CD4-positive, alpha-beta memory T cell (primary cell): Measurements from ENCODE around the gene RNF14. TPM values are rescaled to one million over a fixed set of nuclear protein-coding genes. Genes with fewer than 3 reads are reported as not detected.
A peak's percentile ranks its signal among the peaks of the same experiment; 100 is the strongest.

Experiments
- CTCF ChIA-PET: fragments of 350-600 bp; sonication (Branson Sonifier 250); formaldehyde crosslinking; loops from one replicate; lab custom pipeline; 2021; ENCODE audit warnings: inconsistent platforms; ENCODE audit not compliant: partially characterized antibody; lab: Charles Lee
- POLR2A ChIA-PET: fragments of 350-600 bp; sonication (Branson Sonifier 250); formaldehyde crosslinking; loops from one replicate; lab custom pipeline; 2021; ENCODE audit not compliant: partially characterized antibody; lab: Charles Lee
- DNase-seq, 5 donors: peaks; one replicate each; pipeline versions ENCODE4 v3.0.0 to v3.0.0-alpha.2; 2020 to 2022; ENCODE audit warnings: mixed read lengths in 1 of 5
- H3K27ac ChIP-seq: one replicate; pipeline ENCODE4 v1.7.0; 2013; ENCODE audit warnings: low read depth, low read length
- H3K27me3 ChIP-seq: 2 replicates; pipeline ENCODE4 v1.7.0; 2013; ENCODE audit warnings: mild to moderate bottlenecking, low read length, moderate library complexity; ENCODE audit not compliant: insufficient read depth
- H3K36me3 ChIP-seq: 2 replicates; pipeline ENCODE4 v1.7.0; 2013; ENCODE audit warnings: mild to moderate bottlenecking, low read length, moderate library complexity; ENCODE audit not compliant: insufficient read depth
- H3K4me1 ChIP-seq: 2 replicates; pipeline ENCODE4 v1.7.0; 2013; ENCODE audit warnings: mild to moderate bottlenecking, low read length, moderate library complexity; ENCODE audit not compliant: insufficient read depth
- H3K4me3 ChIP-seq, 2 donors: one replicate each; pipeline ENCODE4 v1.7.0; 2013; ENCODE audit warnings: low read length in 2 of 2, mild to moderate bottlenecking in 1 of 2
- H3K9me3 ChIP-seq, 2 donors: one replicate each; pipeline ENCODE4 v1.7.0; 2013; ENCODE audit warnings: low read length in 2 of 2, control low read depth in 1 of 2; ENCODE audit not compliant: control insufficient read depth in 1 of 2
- H3K27ac Mint-ChIP-seq, 7 donors: one replicate each; pipeline ENCODE4 v1.8.0; 2020 to 2021; ENCODE audit warnings: mixed read lengths in 7 of 7, mild to moderate bottlenecking in 6 of 7, inconsistent platforms in 3 of 7, moderate library complexity in 3 of 7
- H3K27me3 Mint-ChIP-seq, 2 donors: one replicate each; pipeline ENCODE4 v1.8.0; 2020 to 2021; ENCODE audit warnings: mixed read lengths in 2 of 2
- H3K36me3 Mint-ChIP-seq, 2 donors: one replicate each; pipeline ENCODE4 v1.8.0; 2020 to 2021; ENCODE audit warnings: mixed read lengths in 2 of 2, inconsistent platforms in 1 of 2, mild to moderate bottlenecking in 1 of 2
- H3K4me1 Mint-ChIP-seq, 4 donors: one replicate each; pipeline ENCODE4 v1.8.0; 2020 to 2021; ENCODE audit warnings: mixed read lengths in 4 of 4, mild to moderate bottlenecking in 1 of 4
- H3K4me3 Mint-ChIP-seq, 8 donors: one replicate each; pipeline ENCODE4 v1.8.0; 2020 to 2021; ENCODE audit warnings: mixed read lengths in 8 of 8, mild to moderate bottlenecking in 7 of 8, moderate library complexity in 6 of 8, inconsistent platforms in 3 of 8
- H3K9me3 Mint-ChIP-seq, 8 donors: one replicate each; pipeline ENCODE4 v1.8.0; 2020 to 2021; ENCODE audit warnings: mixed read lengths in 8 of 8, mild to moderate bottlenecking in 5 of 8, inconsistent platforms in 3 of 8, moderate library complexity in 1 of 8
- intact Hi-C: fragments of 100-400 bp; cut with micrococcal nuclease; formaldehyde crosslinking; loops from one replicate; pipeline ENCODE4 v1.15.1; 2023
- polyA plus RNA-seq, 2 donors: library from polyadenylated mRNA; unstranded; fragments of 300-500 nt; fragmentation: Illumina TruSeq; gene quantifications; one replicate each; pipeline ENCODE4 v1.2.3, GENCODE V29; 2021
- total RNA-seq, 2 experiments: library from RNA; stranded (reverse); gene quantifications; one replicate each; pipeline ENCODE4 v1.2.3, GENCODE V29; 2021

The RNF14 gene
- total and polyA plus RNA-seq, 4 experiments from 2014 or later = 35.4 to 52.0 (median 45.2) TPM

- Histone ChIP-seq H3K27ac (peak within 1 kb of the TSS; percentile 70), H3K4me3 (peak within 1 kb of the TSS; percentile 79 to 84), H3K4me1 (peaks cover 64% of the 10 kb centered on the region), H3K27me3 (no peaks in the 10 kb centered on the region), H3K9me3 (no peaks in the 10 kb centered on the region), H3K36me3 (no peaks in the 10 kb centered on the region)
- POLR2A ChIA-PET = interaction anchor here (0.8 to 6.2 kb wide), 14 partner anchors 8 to 362 kb away, joined by 3 to 90 read pairs (median 6); partner anchors contain the start of genes FCHSD1, NDFIP1 and RNF14
- intact Hi-C loops = loop anchor here (5.0 kb wide), 1 partner anchor 684 kb away; no protein-coding TSS in a partner anchor
- Mint-ChIP-seq H3K4me1 (peaks cover 44 to 71% (median 56%) of the 10 kb centered on the region in 4 donors), H3K36me3 (peaks cover 0 to 4% of the 10 kb centered on the region in 2 donors), H3K9me3 (peaks cover 0 to 1% (median 0%) of the 10 kb centered on the region in 8 donors), H3K27ac (peak within 1 kb of the TSS; percentile 91 to 96 (median 95)), H3K27me3 (no peaks in the 10 kb centered on the region), H3K4me3 (peak within 1 kb of the TSS; percentile 86 to 94 (median 88))
- CTCF ChIA-PET = interaction anchor here (0.8 to 11.6 kb wide), 20 partner anchors 9 to 320 kb away, joined by 3 to 203 read pairs (median 6); partner anchors contain the start of genes NDFIP1 and RNF14
- DNase-seq = peak; percentile 56 to 72 (median 62)
Measured at GRCh38 chr5:142012792-142013388, 44.0 kb downstream of the RNF14 start, which contains the start of gene GNPDA1. GNPDA1 (minus strand) TSS chr5:142013027; CDS start chr5:142012035, 992 bp downstream.

GRCh38 chr5:142013734-142014521, 45.0 kb downstream of the RNF14 start:
- peaks cover 0 to 1% (median 0%) of the 10 kb centered on the region in 8 donors for H3K9me3 Mint-ChIP-seq
- H3K27me3 Mint-ChIP-seq = no peaks in the 10 kb centered on the region
- ChIA-PET CTCF (interaction anchor here (0.8 to 11.6 kb wide), 18 partner anchors 9 to 349 kb away, joined by 3 to 203 read pairs (median 8); partner anchors contain the start of genes NDFIP1 and RNF14), POLR2A (interaction anchor here (0.9 to 6.2 kb wide), 16 partner anchors 7 to 363 kb away, joined by 3 to 90 read pairs (median 6); partner anchors contain the start of genes FCHSD1, NDFIP1 and RNF14)
- Histone ChIP-seq H3K27ac (peak overlapping the region; percentile 70), H3K36me3 (no peaks in the 10 kb centered on the region), H3K4me1 (peaks cover 70% of the 10 kb centered on the region), H3K9me3 (no peaks in the 10 kb centered on the region), H3K4me3 (no peak overlapping the region), H3K27me3 (no peaks in the 10 kb centered on the region)
- H3K4me3 Mint-ChIP-seq = peak overlapping the region; percentile 68 to 94 (median 86)
- intact Hi-C loops = loop anchor here (2.0 to 5.0 kb wide), 3 partner anchors 45 to 683 kb away; partner anchors contain the start of gene RNF14
- H3K27ac Mint-ChIP-seq = peak overlapping the region; percentile 89 to 96 (median 95)
- no peak for DNase-seq
- peaks cover 0 to 4% of the 10 kb centered on the region in 2 donors for H3K36me3 Mint-ChIP-seq
- peaks cover 46 to 76% (median 59%) of the 10 kb centered on the region in 4 donors for H3K4me1 Mint-ChIP-seq

GRCh38 chr5:142014911-142015584, 46.1 kb downstream of the RNF14 start:
- ChIA-PET CTCF (interaction anchor here (0.7 to 11.6 kb wide), 20 partner anchors 8 to 350 kb away, joined by 3 to 203 read pairs (median 6); partner anchors contain the start of genes NDFIP1 and RNF14), POLR2A (interaction anchor here (0.7 to 6.2 kb wide), 15 partner anchors 8 to 322 kb away, joined by 3 to 90 read pairs (median 6); partner anchors contain the start of genes NDFIP1 and RNF14)
- Histone ChIP-seq H3K4me3 (peak overlapping the region in 1 of 2 donors; percentile 25), H3K27ac (peak overlapping the region; percentile 54), H3K27me3 (no peaks in the 10 kb centered on the region), H3K9me3 (no peaks in the 10 kb centered on the region), H3K4me1 (peaks cover 70% of the 10 kb centered on the region), H3K36me3 (no peaks in the 10 kb centered on the region)
- H3K4me3 Mint-ChIP-seq = peak overlapping the region; percentile 32 to 84 (median 74)
- peak overlapping the region; percentile 85 to 95 (median 94) for H3K27ac Mint-ChIP-seq
- no peaks in the 10 kb centered on the region for H3K27me3 Mint-ChIP-seq
- H3K9me3 Mint-ChIP-seq = peaks cover 0 to 1% (median 0%) of the 10 kb centered on the region in 8 donors
- DNase-seq = peak; percentile 63 to 70 (median 66)
- peaks cover 46 to 79% (median 59%) of the 10 kb centered on the region in 4 donors for H3K4me1 Mint-ChIP-seq
- no peaks in the 10 kb centered on the region for H3K36me3 Mint-ChIP-seq
- intact Hi-C loops = loop anchor here (1.0 to 5.0 kb wide), 5 partner anchors 23 to 682 kb away; partner anchors contain the start of gene RNF14

- intact Hi-C loops = loop anchor here (1.0 to 2.0 kb wide), 6 partner anchors 9 to 323 kb away; partner anchors contain the start of genes NDFIP1 and RNF14
- peaks cover 0 to 6% (median 0%) of the 10 kb centered on the region in 8 donors for H3K9me3 Mint-ChIP-seq
- peak overlapping the region; percentile 85 to 95 (median 94) for H3K27ac Mint-ChIP-seq
- DNase-seq = peak; percentile 52 to 76 (median 55)
- ChIA-PET CTCF (interaction anchor here (0.7 to 11.6 kb wide), 22 partner anchors 7 to 324 kb away, joined by 3 to 203 read pairs (median 6); partner anchors contain the start of genes NDFIP1 and RNF14), POLR2A (interaction anchor here (0.6 to 6.2 kb wide), 18 partner anchors 9 to 333 kb away, joined by 3 to 90 read pairs (median 5); partner anchors contain the start of genes NDFIP1 and RNF14)
- Histone ChIP-seq H3K36me3 (no peaks in the 10 kb centered on the region), H3K9me3 (no peaks in the 10 kb centered on the region), H3K4me1 (peaks cover 70% of the 10 kb centered on the region), H3K27me3 (no peaks in the 10 kb centered on the region), H3K4me3 (peak overlapping the region in 1 of 2 donors; percentile 25), H3K27ac (peak overlapping the region; percentile 54)
- no peaks in the 10 kb centered on the region for H3K27me3 Mint-ChIP-seq
- H3K4me3 Mint-ChIP-seq = peak overlapping the region; percentile 48 to 84 (median 74)
- H3K36me3 Mint-ChIP-seq = no peaks in the 10 kb centered on the region
- peaks cover 49 to 84% (median 60%) of the 10 kb centered on the region in 4 donors for H3K4me1 Mint-ChIP-seq
Measured at GRCh38 chr5:142015781-142016533, 47.1 kb downstream of the RNF14 start.

- Mint-ChIP-seq H3K27ac (peak overlapping the region; percentile 85 to 95 (median 94)), H3K4me1 (peaks cover 49 to 84% (median 59%) of the 10 kb centered on the region in 4 donors), H3K4me3 (peak overlapping the region; percentile 48 to 84 (median 74)), H3K9me3 (peaks cover 0 to 6% (median 0%) of the 10 kb centered on the region in 8 donors), H3K36me3 (no peaks in the 10 kb centered on the region), H3K27me3 (no peaks in the 10 kb centered on the region)
- peaks cover 67% of the 10 kb centered on the region for H3K4me1 ChIP-seq
- intact Hi-C loops = loop anchor here (1.0 kb wide), 2 partner anchors 9 to 92 kb away; partner anchors contain the start of gene NDFIP1
- peak in 2 of 5 donors; percentile 26 to 74 for DNase-seq
- no peaks in the 10 kb centered on the region for H3K9me3 ChIP-seq
- H3K4me3 ChIP-seq = no peak overlapping the region
- CTCF ChIA-PET = interaction anchor here (0.7 to 11.6 kb wide), 16 partner anchors 7 to 127 kb away, joined by 3 to 203 read pairs (median 5); partner anchors contain the start of genes DELE1 and NDFIP1
- peak overlapping the region; percentile 54 for H3K27ac ChIP-seq
- no peaks in the 10 kb centered on the region for H3K27me3 ChIP-seq
- POLR2A ChIA-PET = interaction anchor here (0.6 to 6.2 kb wide), 15 partner anchors 8 to 333 kb away, joined by 3 to 90 read pairs (median 6); partner anchors contain the start of genes NDFIP1 and RNF14
- H3K36me3 ChIP-seq = no peaks in the 10 kb centered on the region
Measured at GRCh38 chr5:142016556-142016955, 47.7 kb downstream of the RNF14 start.
